ENCODE results near the gene SUSD4. TPM values are rescaled to one million over a fixed set of nuclear protein-coding genes. Genes with fewer than 3 reads are reported as not detected.

Gene SUSD4
- polyA plus RNA-seq, 1 of the 3 experiments (the other 2 are of a cell fraction): 0.31 TPM

- POLR2A ChIA-PET: no interaction called here
- WGBS (ENCODE audit: low lambda C conversion rate): 48% methylated on average over 1 of the region's 1 CpG
Measured at GRCh38 chr1:223297800-223298199, 66.2 kb downstream of the SUSD4 start.

GRCh38 chr1:223291796-223292195, 72.2 kb downstream of the SUSD4 start:
- H3K79me2 ChIP-seq (ENCODE audit: insufficient read depth): no peaks in the 10 kb centered on the region
- no peak overlapping the region for H3K9ac ChIP-seq
- no peaks in the 10 kb centered on the region for H3F3A ChIP-seq (replicated peaks; ENCODE audit: insufficient read depth)
- no peaks in the 10 kb centered on the region for H3K4me1 ChIP-seq (ENCODE audit: control insufficient read depth in 1 of 2, insufficient read depth in 2 of 2, low read depth in 1 of 2, low read length in 1 of 2)
- no peaks in the 10 kb centered on the region for H3K27me3 ChIP-seq (ENCODE audit: insufficient read depth)
- no peaks in the 10 kb centered on the region for H4K20me1 ChIP-seq (ENCODE audit: insufficient read depth)
- POLR2A ChIA-PET: no interaction called here
- no peak overlapping the region for H3K27ac ChIP-seq (ENCODE audit: low read depth in 2 of 2, low read length in 1 of 2)
- CTCF ChIA-PET: no interaction called here
- no peaks in the 10 kb centered on the region for H3K9me2 ChIP-seq
- no peak overlapping the region for H2AFZ ChIP-seq (ENCODE audit: low read depth)
- no peak for TF ChIP-seq MXI1 (IDR thresholded peaks at IDR 0.05; ENCODE audit: low read depth, low read length)
- no peak for TF ChIP-seq USF1 (IDR thresholded peaks at IDR 0.05; ENCODE audit: borderline replicate concordance, low read depth)
- no peak for TF ChIP-seq ZBTB33 (IDR thresholded peaks at IDR 0.05; ENCODE audit: borderline replicate concordance, low read depth)
- TF ChIP-seq TEAD4 (IDR thresholded peaks at IDR 0.05; ENCODE audit: borderline replicate concordance, insufficient read depth): no peak
- no peak for TF ChIP-seq IRF3 (IDR thresholded peaks at IDR 0.05; ENCODE audit: low read depth, low read length)
- 3% methylated on average over 2 of the region's 2 CpGs for WGBS (ENCODE audit: low lambda C conversion rate)
- no peak for DNase-seq
- no peak overlapping the region for H3K4me2 ChIP-seq
- H3K4me3 ChIP-seq (ENCODE audit: low read depth in 2 of 2, low read length in 1 of 2): no peak overlapping the region
- H3K36me3 ChIP-seq (replicated peaks in 1 of 2; ENCODE audit: control insufficient read depth in 1 of 2, insufficient read depth in 2 of 2, low read length in 1 of 2): no peaks in the 10 kb centered on the region
- no peaks in the 10 kb centered on the region for H3K9me3 ChIP-seq

More at GRCh38 chr1:223297800-223298199, 66.2 kb downstream of the SUSD4 start:
- no peaks in the 10 kb centered on the region for H3F3A ChIP-seq (replicated peaks; ENCODE audit: insufficient read depth)
- no peaks in the 10 kb centered on the region for H3K27me3 ChIP-seq (ENCODE audit: insufficient read depth)
- no peaks in the 10 kb centered on the region for H4K20me1 ChIP-seq (ENCODE audit: insufficient read depth)
- H3K4me2 ChIP-seq: no peak overlapping the region
- TF ChIP-seq YY1 (IDR thresholded peaks at IDR 0.05; ENCODE audit: low read depth) (no peak), RCOR1 (IDR thresholded peaks at IDR 0.05; ENCODE audit: low read length) (no peak), FOXM1 (IDR thresholded peaks at IDR 0.05; ENCODE audit: low read depth) (no peak)
- DNase-seq: no peak
- H3K9me3 ChIP-seq: no peaks in the 10 kb centered on the region
- H3K36me3 ChIP-seq (replicated peaks in 1 of 2; ENCODE audit: control insufficient read depth in 1 of 2, insufficient read depth in 2 of 2, low read length in 1 of 2): no peaks in the 10 kb centered on the region
- CTCF ChIA-PET: no interaction called here
- no peaks in the 10 kb centered on the region for H3K4me1 ChIP-seq (ENCODE audit: control insufficient read depth in 1 of 2, insufficient read depth in 2 of 2, low read depth in 1 of 2, low read length in 1 of 2)
- H3K27ac ChIP-seq (ENCODE audit: low read depth in 2 of 2, low read length in 1 of 2): no peak overlapping the region
- no peaks in the 10 kb centered on the region for H3K79me2 ChIP-seq (ENCODE audit: insufficient read depth)
- no peaks in the 10 kb centered on the region for H3K9me2 ChIP-seq
- H3K4me3 ChIP-seq (ENCODE audit: low read depth in 2 of 2, low read length in 1 of 2): no peak overlapping the region
- no peak overlapping the region for H2AFZ ChIP-seq (ENCODE audit: low read depth)
- no peak overlapping the region for H3K9ac ChIP-seq

All from SK-N-SH (cell line).